Astrocyte of the spinal cord (primary cell): Measurements from ENCODE around the gene C2orf68.
"Not testable (repeated sequence)": the region's sequence is repeated elsewhere in the genome, so short reads cannot be mapped to it uniquely, and the experiment has no call there.

ENCODE experiments used
- DNase-seq: peaks from one replicate; pipeline ENCODE4 v3.0.0; 2011; ENCODE audit warnings: low read depth, low spot score
- H3K4me3 ChIP-seq: 2 replicates; pipeline ENCODE4 v1.5.1; 2011; ENCODE audit warnings: low read depth, mild to moderate bottlenecking, low read length, moderate library complexity
- in situ Hi-C: cut with HindIII; loops from 2 replicates; pipeline ENCODE4 v1.10.0; 2017; ENCODE audit warnings: low sequenced_read_pairs
- TF ChIP-seq, protein P1 (sequence below): IDR thresholded peaks from 2 replicates; pipeline ENCODE4 v1.5.1; 2012; ENCODE audit warnings: low read depth, mild to moderate bottlenecking, low read length, inconsistent platforms

The C2orf68 gene

DNA sequence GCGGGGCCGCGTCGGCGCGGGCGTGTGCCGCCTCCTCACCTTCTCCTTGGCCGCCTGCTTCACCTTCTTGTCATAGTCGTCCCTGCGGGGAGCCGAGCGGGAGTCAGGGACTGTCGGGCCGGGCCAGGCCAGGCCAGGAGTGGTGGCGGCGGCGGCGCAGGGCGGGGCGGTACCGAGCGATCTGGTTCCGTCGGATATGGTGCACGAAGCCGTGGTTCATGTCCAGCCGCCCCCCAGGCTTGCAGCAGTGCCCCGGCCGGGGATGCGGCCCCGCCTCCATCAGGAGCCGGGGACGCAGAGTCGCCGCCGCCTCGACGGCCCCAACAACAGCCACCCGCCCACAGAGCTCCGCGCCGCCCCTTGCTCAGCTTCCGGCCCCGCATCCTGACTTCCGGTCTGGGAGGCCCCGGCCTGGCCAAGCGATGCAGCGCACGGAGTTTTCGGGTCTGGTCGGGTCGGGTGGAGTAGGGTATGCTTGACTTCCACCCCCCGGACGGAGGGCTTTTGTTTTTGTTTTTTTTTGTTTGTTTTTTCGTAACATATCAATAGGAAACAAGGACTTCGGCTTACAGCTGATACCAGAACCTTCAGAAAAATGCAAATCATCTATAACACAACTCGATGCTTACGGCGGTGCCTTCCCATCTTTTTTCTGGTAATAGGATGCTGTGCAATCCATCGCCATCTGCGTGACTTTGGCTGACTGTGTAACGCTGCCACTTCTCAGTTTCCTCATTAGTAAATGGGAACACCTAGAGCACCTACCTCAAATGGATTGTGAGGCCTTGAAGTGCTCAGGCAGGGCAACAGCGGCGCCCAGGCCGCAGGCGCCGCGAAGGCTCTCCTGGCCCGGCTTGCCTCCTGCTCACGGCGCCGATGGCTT is at the start of gene C2orf68:
Gene C2orf68, minus strand, starts transcription at position 362 of the 883 bp plus-strand sequence. Its CDS starts 82 bp downstream, at position 280.
- in situ Hi-C loops: no loop called here
- DNase-seq: peak; percentile 86
- H3K4me3 ChIP-seq: peak within 1 kb of the TSS; percentile 67
- TF ChIP-seq, protein P1, sequence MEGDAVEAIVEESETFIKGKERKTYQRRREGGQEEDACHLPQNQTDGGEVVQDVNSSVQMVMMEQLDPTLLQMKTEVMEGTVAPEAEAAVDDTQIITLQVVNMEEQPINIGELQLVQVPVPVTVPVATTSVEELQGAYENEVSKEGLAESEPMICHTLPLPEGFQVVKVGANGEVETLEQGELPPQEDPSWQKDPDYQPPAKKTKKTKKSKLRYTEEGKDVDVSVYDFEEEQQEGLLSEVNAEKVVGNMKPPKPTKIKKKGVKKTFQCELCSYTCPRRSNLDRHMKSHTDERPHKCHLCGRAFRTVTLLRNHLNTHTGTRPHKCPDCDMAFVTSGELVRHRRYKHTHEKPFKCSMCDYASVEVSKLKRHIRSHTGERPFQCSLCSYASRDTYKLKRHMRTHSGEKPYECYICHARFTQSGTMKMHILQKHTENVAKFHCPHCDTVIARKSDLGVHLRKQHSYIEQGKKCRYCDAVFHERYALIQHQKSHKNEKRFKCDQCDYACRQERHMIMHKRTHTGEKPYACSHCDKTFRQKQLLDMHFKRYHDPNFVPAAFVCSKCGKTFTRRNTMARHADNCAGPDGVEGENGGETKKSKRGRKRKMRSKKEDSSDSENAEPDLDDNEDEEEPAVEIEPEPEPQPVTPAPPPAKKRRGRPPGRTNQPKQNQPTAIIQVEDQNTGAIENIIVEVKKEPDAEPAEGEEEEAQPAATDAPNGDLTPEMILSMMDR: no peak

DNA sequence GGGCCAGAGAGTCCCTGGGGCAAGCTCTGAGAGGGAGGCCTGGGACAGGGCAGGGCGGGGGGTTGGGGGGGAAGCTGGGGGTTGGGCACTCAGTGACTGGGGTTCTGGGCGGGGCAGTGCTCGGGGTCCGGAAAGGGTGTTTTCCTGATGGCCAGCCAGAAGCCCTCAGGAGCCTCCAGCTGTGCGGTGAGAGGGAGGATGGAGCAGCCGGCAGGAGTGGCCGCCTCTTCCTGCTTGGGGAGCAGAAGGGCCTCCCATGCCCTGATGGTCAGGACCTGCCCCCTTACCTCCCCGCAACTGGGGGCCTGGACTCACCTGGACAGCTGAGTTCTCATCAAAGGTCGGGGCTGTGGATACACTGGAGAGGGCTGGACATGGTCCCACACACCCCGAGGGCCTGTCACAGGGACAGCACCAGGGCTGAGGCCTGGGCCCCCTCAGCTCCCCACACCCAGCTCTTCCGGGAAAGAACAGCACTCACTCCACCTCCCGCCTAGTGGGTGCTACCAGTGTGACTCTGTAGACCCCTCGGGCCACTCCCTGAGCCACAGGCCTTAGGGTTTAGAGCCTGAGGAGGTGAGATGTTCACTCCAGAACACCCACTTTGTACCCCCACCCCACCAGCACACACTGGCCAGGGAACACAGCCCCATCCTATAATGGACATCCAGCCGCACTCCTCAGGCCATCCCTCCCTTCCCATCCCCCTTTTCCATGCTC is 49.4 kb upstream of the C2orf68 start:
- TF ChIP-seq, protein P1: no peak
- in situ Hi-C loops: no loop called here
- no peak overlapping the region for H3K4me3 ChIP-seq
- no peak for DNase-seq

- in situ Hi-C loops: no loop called here
- TF ChIP-seq, protein P1: no peak
- no peak overlapping the region for H3K4me3 ChIP-seq
- DNase-seq: no peak
Measured at GRCh38 chr2:85660725-85661124, 48.9 kb upstream of the C2orf68 start.

- DNase-seq, in situ Hi-C loops, H3K4me3 ChIP-seq: not testable (repeated sequence)
Measured at GRCh38 chr2:85660301-85660700, 48.4 kb upstream of the C2orf68 start.

- in situ Hi-C loops: no loop called here
- DNase-seq: no peak
- TF ChIP-seq, protein P1: no peak
- H3K4me3 ChIP-seq: no peak overlapping the region
Measured at GRCh38 chr2:85659324-85659981, 47.6 kb upstream of the C2orf68 start.

GRCh38 chr2:85657399-85657798 is 45.5 kb upstream of the C2orf68 start:
- in situ Hi-C loops, H3K4me3 ChIP-seq, DNase-seq: not testable (repeated sequence)

- DNase-seq: no peak
- in situ Hi-C loops: no loop called here
- no peak overlapping the region for H3K4me3 ChIP-seq
- TF ChIP-seq, protein P1: no peak
Measured at GRCh38 chr2:85656468-85656867, 44.6 kb upstream of the C2orf68 start.
